Hepatocyte (in vitro differentiated cells): ENCODE data around the gene FIZ1.

Source experiments
- CTCF ChIP-seq: fragments of 200-600 bp; sonication (generic); IDR thresholded peaks from 2 replicates; pipeline ENCODE4 v1.5.1; 2016; ENCODE audit warnings: antibody characterized with exemption, mild to moderate bottlenecking; ENCODE audit not compliant: poor library complexity
- EZH2 ChIP-seq: fragments of 200-600 bp; sonication (generic); IDR thresholded peaks from 2 replicates; pipeline ENCODE4 v1.6.1; 2016; ENCODE audit warnings: antibody characterized with exemption, mild to moderate bottlenecking, borderline replicate concordance
- EZH2phosphoT487 ChIP-seq: fragments of 200-600 bp; sonication (generic); IDR thresholded peaks from one replicate; pipeline ENCODE4 v1.6.1; 2018; ENCODE audit warnings: antibody characterized with exemption, mild to moderate bottlenecking, low read depth, moderate library complexity; ENCODE audit not compliant: unreplicated experiment, severe bottlenecking

- TF ChIP-seq EZH2phosphoT487 (no peak), EZH2 (no peak), CTCF (no peak)
Measured at GRCh38 chr19:55641426-55642152, 42.3 kb upstream of the FIZ1 start.
